GM12801 (cell line): ENCODE data around the gene EIF3L.

Source experiments
- TF ChIP-seq, protein P1 (sequence below): IDR thresholded peaks from one replicate; pipeline ENCODE4 v1.5.1; 2011; ENCODE audit warnings: control low read depth; ENCODE audit not compliant: insufficient read length; ENCODE audit errors: extremely low read depth

The EIF3L gene

DNA sequence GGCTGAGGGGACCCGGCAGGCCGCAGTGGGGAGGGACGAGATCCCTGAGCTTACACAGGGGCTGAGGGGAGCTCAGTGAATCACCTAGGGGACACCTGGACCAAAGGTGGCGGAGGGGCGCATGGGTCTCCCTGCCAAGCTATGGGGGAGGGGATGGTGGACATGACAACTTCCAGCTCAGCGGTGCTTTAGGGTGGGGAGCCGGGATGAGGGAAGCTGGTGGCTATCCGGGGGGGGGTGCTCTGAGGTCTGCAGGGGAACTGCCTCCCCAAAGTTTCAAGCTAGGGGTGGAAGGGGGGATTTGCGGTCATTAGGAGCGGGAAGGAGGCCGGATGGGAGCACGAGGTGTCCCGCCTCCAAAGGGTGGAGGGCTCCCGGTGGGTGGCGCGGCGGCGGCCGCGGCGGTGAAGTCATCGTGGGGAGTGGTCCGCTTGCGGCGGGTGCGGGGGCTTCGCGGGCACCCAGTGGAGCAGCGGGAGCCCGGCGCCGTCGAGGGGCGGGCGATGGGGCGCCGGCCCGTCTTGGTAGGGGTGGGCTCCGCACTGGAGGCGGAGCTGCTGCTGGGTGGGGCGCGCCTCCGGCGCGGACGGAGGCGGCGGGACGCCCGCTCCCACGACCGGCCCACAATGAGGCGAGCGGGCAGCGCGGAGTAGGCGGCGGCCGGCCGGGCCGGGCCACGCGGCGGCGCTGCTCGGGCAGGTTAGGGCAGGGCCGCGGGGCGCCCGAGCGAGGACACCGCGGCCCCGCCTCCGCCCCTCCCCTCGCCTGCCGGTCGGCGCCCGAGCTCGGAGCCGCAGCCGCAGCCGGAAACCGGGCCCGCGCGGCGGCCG is 56.5 kb downstream of the EIF3L start, which contains the start of gene MICALL1:
MICALL1 (plus strand) TSS at position 764 of the 830 bp plus-strand sequence. CDS start 126 bp downstream, outside the sequence.
- TF ChIP-seq, protein P1, sequence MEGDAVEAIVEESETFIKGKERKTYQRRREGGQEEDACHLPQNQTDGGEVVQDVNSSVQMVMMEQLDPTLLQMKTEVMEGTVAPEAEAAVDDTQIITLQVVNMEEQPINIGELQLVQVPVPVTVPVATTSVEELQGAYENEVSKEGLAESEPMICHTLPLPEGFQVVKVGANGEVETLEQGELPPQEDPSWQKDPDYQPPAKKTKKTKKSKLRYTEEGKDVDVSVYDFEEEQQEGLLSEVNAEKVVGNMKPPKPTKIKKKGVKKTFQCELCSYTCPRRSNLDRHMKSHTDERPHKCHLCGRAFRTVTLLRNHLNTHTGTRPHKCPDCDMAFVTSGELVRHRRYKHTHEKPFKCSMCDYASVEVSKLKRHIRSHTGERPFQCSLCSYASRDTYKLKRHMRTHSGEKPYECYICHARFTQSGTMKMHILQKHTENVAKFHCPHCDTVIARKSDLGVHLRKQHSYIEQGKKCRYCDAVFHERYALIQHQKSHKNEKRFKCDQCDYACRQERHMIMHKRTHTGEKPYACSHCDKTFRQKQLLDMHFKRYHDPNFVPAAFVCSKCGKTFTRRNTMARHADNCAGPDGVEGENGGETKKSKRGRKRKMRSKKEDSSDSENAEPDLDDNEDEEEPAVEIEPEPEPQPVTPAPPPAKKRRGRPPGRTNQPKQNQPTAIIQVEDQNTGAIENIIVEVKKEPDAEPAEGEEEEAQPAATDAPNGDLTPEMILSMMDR: no peak

DNA sequence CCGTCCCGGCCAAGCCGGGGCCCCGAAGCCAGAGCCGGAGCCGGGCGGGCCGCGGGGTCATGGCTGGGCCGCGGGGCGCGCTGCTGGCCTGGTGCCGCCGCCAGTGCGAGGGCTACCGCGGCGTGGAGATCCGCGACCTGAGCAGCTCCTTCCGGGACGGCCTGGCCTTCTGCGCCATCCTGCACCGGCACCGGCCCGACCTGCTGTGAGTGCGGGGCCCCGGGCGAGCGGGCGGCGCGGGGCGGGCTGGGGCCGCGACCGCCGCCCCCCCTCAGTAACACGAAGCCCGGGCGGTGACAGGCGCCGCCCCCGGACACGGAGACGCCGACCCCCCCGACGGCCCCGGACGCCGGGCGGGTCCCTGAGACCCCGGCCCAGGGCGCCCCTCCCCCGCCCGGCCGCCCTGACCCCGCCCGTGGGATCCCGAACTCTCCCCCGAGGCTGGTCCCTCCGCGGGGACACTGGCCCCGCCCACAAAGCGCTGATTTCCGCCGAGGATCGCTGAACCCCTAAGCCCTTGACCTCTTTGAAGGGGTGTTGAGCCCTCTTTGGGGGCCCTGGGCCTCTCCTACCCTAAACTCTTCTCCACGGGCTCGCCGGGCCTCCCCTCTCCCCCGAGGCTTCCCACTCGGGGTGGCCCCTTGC is 57.3 kb downstream of the EIF3L start:
- TF ChIP-seq, protein P1: no peak

DNA sequence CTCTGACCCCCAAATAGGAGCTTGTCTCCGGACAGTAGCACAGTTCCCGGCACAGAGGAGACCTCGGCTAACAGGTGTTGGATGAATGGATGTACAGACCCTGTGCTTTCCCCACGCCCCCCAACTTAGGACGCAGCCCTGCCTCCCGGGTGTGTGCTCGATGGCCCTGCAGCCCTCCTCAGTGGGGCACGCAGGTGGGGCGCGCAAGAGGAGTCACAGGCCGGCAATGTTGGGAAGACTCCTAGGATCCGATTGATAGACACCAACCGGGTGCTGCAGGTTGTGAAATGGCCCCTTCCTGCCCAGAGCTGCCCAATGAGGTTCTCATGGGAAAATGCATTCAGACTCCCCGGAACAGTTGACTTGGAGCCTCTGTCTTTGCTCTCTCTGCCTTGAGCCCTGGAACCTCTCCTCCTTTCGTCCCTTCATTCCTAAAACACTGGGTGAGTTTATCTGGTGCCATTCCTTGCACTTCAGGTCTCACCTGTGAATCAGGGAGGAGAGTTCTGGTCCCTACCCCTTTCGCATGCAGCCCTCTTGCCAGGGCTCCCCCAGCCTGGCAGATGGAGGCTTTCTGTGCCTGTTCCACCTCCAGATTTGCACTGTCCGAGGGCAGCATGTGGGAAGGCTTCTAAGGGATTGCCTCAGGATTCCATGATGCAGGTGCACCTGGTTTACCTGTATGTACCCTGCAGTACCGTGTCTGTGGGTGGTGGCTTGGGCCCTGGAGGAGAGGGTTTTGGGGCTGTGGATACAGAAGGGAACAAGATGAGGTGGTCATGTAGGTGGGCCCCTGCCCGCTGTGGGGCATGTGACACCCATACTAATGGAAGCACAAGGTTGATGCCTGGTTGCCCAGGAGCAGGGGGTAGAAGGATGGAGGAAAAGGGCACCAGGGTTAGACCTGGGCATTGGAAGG is 58.1 kb downstream of the EIF3L start:
- TF ChIP-seq, protein P1: no peak

DNA sequence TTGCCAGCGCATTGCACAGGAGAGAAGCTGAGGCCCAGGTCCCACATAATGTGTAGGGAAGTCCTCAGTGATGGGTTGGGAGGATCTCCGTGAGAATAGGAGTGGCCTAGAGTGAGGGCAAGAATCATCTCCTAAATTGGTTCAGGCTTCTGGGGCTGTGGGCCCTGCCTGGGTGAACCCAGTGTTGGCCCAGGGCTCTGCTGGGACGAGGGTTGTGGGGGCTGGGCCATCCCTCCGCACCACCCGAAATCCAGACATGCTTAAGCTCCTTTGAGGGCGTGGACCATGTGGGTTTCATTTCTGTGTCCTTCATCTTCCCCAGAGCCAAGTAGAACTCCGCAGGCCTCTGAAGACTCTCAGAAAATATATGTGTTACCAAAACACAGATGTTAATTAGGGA is 60.5 kb downstream of the EIF3L start:
- TF ChIP-seq, protein P1: no peak

DNA sequence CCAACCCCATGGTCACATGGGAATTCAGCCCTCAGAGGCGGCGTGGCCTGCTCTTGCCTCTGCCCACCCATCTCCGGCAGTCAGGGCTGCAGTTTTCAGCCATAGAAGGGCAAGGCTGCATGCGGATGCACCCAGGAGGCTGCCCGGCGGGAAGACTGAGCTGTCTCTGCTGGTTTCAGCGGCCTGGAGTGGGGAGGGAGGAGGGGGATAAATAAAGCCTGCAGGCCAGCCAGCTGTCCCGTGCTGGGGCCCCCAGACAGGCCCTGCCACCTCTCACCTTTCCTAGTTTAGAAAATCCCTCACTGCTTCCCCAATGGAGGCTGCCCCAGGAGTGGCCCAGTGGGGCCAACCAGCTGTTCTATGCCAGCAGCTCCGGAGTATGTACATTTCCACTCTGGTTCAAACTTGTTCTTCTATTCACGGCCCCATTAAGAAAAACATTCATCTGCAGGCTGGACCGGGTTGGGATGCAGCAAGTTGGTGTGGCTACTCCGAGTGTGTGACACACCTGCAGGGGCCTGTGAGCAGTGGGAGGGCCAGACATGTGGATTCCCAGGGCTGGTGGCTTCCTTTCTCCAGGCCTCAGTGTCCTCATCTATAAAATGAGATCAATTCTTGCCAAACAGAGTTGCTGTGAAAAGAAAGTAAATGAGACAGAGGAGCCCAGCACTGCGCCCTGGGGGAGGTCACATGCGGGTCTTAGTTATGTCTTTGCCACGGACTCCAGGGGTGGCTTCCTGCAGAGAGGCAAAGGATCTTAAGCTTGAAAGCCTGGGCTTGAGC is 61.9 kb downstream of the EIF3L start:
- TF ChIP-seq, protein P1: no peak

DNA sequence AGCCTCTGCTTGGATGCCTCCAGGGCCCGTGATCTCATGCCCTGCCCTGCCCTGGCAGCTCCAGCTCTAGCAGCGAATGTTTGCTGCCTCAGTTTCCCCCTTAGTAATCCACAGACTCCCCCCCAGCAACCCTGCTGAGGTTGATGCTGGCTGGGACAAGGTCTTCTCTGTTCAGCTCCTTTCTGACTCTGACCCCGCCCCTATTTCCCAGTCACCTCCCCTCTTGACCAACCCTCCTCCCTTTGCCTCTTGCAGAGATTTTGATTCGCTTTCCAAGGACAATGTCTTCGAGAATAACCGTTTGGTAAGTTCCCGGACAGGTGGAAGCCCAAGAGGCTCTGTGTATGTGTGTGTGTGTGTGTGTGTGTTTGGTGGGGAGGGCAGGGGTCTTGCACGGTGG is 62.5 kb downstream of the EIF3L start:
- TF ChIP-seq, protein P1: no peak
